Sciatic nerve (tissue), 2 donors: ENCODE results near the gene XKR3. TPM values are rescaled to one million over a fixed set of nuclear protein-coding genes. Genes with fewer than 3 reads are reported as not detected.
"Not testable (repeated sequence)": the region's sequence is repeated elsewhere in the genome, so short reads cannot be mapped to it uniquely, and the experiment has no call there.

ENCODE experiments used
- ATAC-seq: fragments of 200-7000 bp; cut with Tn5 transposase; one replicate; pipeline ENCODE4 v1.9.1; 2020; ENCODE audit warnings: mild to moderate bottlenecking, moderate library complexity
- DNase-seq: peaks from one replicate; pipeline ENCODE4 v3.0.0-alpha.2; 2020; ENCODE audit warnings: low spot score
- intact Hi-C: fragments of 100-400 bp; cut with DNase I; formaldehyde crosslinking; loops from one replicate; pipeline ENCODE4 v1.14.2; 2022
- total RNA-seq: library from RNA; stranded (reverse); fragmentation: NEBNext Ultra II Directional; extraction: Animal tissue kit (Norgen Biotek cat#: 25700); gene quantifications from one replicate; pipeline ENCODE4 v1.2.1, GENCODE V29; 2021
- donor health status: DM: no; HTN: no; CAD: no.
- donor health status: DM: no; HTN: no; CAD: no.

Gene XKR3
- total RNA-seq, 1 donor from 2014 or later = not detected

GRCh38 chr22:16767927-16768326, 57.3 kb downstream of the XKR3 start:
- ATAC-seq, intact Hi-C loops, DNase-seq: not testable (repeated sequence)

GRCh38 chr22:16762224-16762623, 63.0 kb downstream of the XKR3 start:
- intact Hi-C loops = not testable (repeated sequence)

GRCh38 chr22:16760416-16760815, 64.8 kb downstream of the XKR3 start:
- DNase-seq, ATAC-seq, intact Hi-C loops: not testable (repeated sequence)

More at GRCh38 chr22:16762224-16762623, 63.0 kb downstream of the XKR3 start:
- not testable (repeated sequence) for ATAC-seq, DNase-seq

DNA sequence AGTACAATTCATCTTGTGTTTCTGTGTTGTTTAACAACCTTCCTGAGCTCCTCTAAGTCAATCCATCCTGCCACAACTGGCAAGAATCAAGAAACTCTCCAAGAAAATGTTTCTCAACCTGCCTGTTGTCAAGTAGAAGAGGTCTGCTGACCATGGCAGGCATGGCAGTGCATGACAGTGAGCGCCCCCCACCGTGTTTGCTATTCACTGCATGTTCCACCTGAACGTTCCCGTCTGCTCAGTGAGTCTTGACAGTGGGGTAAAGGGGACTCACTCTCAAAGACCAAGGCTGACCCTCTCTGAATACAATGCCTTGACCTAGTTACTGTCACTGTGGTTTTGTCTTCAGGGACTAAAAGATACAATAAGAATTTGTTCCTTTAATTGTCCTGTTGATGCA, 75.9 kb downstream of the XKR3 start:
- ATAC-seq, DNase-seq, intact Hi-C loops: not testable (repeated sequence)

GRCh38 chr22:16748160-16748929, 76.9 kb downstream of the XKR3 start:
- intact Hi-C loops, ATAC-seq, DNase-seq: not testable (repeated sequence)

DNA sequence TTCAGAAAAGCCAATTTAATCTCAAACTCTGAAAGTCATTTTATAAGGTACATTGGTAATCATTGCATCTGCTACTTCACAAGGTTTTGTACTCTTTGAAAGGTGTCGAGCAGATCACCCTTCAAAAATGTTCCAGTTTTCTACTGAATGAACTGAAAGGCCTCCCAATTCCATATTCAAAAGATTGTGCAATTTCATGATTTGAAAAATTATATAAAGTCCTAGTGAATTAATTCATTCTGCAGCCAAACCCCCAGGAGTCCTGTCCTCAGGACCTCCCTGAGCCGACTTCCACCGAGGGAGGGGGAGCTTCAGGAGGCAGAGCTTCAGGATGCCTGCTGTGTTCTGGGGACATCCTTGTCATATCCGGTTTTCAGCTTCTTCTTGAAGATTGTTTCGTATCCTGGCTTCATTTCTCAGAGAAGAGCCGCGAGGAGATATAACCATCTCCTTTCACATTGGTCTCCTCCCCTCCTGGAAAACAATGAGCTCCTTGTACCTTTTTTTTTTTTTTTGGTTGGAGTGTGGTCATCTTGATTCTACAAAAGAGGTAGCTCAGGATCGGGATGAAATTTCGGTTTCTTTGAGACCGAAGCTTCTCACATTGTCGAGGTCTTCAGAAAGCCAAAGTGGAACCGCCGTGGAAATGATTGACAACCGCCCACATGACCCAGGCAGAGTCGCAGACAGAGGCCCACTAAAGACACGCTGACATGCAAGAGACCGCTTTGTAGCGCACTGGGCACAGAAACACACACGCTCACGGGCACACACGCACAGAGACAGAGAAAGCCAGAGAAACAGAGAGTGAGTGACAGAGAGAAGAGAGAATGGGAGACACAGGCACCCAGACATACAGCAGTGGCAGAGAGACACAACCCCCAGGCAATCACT, 77.7 kb downstream of the XKR3 start:
- DNase-seq, ATAC-seq, intact Hi-C loops: not testable (repeated sequence)

GRCh38 chr22:16734271-16734670, 90.9 kb downstream of the XKR3 start:
- intact Hi-C loops, DNase-seq, ATAC-seq: not testable (repeated sequence)

Other genes starting within 250 kb of the XKR3 start
- gene CCT8L2, start 232.6 kb downstream of the XKR3 start, total RNA-seq = not detected
- gene GAB4, start 182.8 kb upstream of the XKR3 start, total RNA-seq = 0.85 TPM